Colonic mucosa (tissue), 4 donors: ENCODE data around the gene GJA9. TPM values are rescaled to one million over a fixed set of nuclear protein-coding genes. Genes with fewer than 3 reads are reported as not detected.

Source experiments
- DNase-seq: peaks from one replicate; pipeline ENCODE4 v3.0.0-alpha.2; 2020
- H3K27ac ChIP-seq: fragments of 200-600 bp; one replicate; pipeline ENCODE4 v1.8.0; 2021
- H3K27me3 ChIP-seq: fragments of 200-600 bp; one replicate; pipeline ENCODE4 v1.8.0; 2021
- H3K36me3 ChIP-seq: fragments of 200-600 bp; one replicate; pipeline ENCODE4 v1.8.0; 2021
- H3K4me1 ChIP-seq: fragments of 200-600 bp; one replicate; pipeline ENCODE4 v1.8.0; 2021; ENCODE audit warnings: mild to moderate bottlenecking
- H3K4me3 ChIP-seq: fragments of 200-600 bp; one replicate; pipeline ENCODE4 v1.8.0; 2021
- H3K9ac ChIP-seq, 2 donors: one replicate each; pipeline ENCODE4 v1.7.0; 2013; ENCODE audit warnings: control low read depth in 2 of 2, low read depth in 2 of 2, low read length in 2 of 2
- H3K9me3 ChIP-seq: fragments of 200-600 bp; one replicate; pipeline ENCODE4 v1.8.0; 2021
- CTCF ChIP-seq: fragments of 200-600 bp; IDR thresholded peaks from one replicate; pipeline ENCODE4 v1.8.0; 2022; ENCODE audit warnings: antibody characterized with exemption, mild to moderate bottlenecking
- intact Hi-C: fragments of 100-400 bp; cut with DNase I; formaldehyde crosslinking; loops from one replicate; pipeline ENCODE4 v1.14.1; 2022
- total RNA-seq, 2 donors: library from RNA; stranded (reverse); fragmentation: NEBNext Ultra II Directional in 1 of 2; extraction: Animal tissue kit (Norgen Biotek cat#: 25700) in 1 of 2; gene quantifications; one replicate each; pipeline ENCODE4 v1.2.1, GENCODE V29; 2021
- donor health status: healthy.
- donor health status: DM: no; HTN: no; CAD: no.
- donor health status: DM: no; HTN: no; CAD: no.

GJA9 gene
- total RNA-seq, 2 donors from 2014 or later: 0.88 to 1.7 TPM

DNA sequence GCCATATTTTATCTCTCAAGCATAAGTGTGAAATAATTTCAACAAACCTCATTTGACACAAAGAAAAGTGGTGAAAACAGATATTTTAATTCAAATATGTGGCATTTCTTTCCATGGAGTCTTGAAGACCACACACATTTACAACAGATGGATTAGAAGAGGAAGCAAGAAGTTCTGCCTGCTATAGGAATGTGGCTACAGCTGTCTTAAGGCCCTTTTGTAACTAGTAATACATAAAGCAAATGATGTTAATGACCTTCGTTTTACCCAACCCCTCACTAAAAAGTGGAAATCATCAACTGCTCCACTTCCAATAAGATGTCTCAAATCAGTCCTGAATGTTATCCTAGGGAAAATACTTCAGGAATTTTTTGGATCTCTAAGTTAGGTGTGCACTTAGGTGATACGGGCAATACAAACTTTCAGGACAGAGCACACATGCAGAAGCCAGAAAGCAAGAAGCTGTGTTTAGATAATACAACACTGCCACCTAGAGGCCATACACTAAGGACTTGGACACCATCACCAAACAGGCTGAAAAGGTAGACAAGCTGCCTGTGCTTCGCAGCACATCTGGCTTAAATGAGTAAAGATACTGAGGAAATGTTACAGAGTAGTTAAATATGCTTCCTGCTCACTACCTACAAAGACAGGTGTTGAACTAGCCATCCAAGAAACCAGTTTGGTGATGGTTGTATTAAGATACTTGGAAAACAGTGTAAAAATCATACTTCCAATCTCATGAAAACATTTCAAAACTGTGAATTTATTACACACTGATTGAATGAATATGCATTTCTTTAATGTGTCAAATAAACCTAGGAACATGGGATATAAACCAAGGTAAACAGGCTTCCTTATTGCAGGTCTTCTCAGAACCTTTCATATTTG, 46.2 kb downstream of the GJA9 start:
- peaks cover 6% of the 10 kb centered on the region for H3K36me3 ChIP-seq
- no peak overlapping the region for H3K9ac ChIP-seq
- peak; percentile 64 for DNase-seq
- TF ChIP-seq CTCF: peak; percentile 76
- no peaks in the 10 kb centered on the region for H3K4me1 ChIP-seq
- H3K9me3 ChIP-seq: no peaks in the 10 kb centered on the region
- H3K27me3 ChIP-seq: no peaks in the 10 kb centered on the region
- intact Hi-C loops: loop anchor here (5.0 kb wide), 2 partner anchors 228 to 793 kb away; no protein-coding TSS in a partner anchor
- no peak overlapping the region for H3K4me3 ChIP-seq
- no peak overlapping the region for H3K27ac ChIP-seq

DNA sequence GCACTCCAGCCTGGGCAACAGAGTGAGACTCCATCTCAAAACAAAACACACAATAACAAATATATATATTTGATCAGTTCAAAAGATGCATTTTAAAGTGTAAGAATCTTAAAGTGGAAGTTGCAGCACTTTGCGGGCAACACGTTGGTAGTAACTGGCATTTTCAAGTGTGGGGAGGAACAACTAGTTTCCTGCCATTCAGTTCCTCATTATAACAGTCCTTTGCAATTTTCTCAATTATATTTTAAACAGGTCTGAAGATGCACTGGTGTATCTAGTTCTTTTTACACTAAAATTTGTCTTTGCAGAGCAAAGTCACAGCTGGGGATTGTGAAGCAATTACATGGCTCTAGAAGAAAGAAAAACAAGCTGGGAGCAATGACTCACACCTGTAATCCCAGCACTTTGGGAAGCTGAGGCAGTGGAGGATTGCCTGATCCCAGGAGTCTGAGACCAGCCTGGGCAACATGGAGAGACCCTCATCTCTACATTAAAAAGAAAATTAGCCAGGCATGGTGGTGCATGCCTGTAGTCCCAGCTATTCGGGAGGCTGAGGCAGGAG, 47.1 kb downstream of the GJA9 start:
- Histone ChIP-seq H3K9ac (no peak overlapping the region), H3K4me1 (no peaks in the 10 kb centered on the region), H3K36me3 (peaks cover 1% of the 10 kb centered on the region), H3K4me3 (no peak overlapping the region), H3K27me3 (no peaks in the 10 kb centered on the region), H3K9me3 (no peaks in the 10 kb centered on the region), H3K27ac (no peak overlapping the region)
- no peak for TF ChIP-seq CTCF
- no peak for DNase-seq
- intact Hi-C loops: no loop called here

- Histone ChIP-seq H3K27me3 (no peaks in the 10 kb centered on the region), H3K4me3 (no peak overlapping the region), H3K27ac (no peak overlapping the region), H3K4me1 (no peaks in the 10 kb centered on the region), H3K36me3 (no peaks in the 10 kb centered on the region), H3K9me3 (no peaks in the 10 kb centered on the region), H3K9ac (no peak overlapping the region)
- no peak for DNase-seq
- intact Hi-C loops: no loop called here
- TF ChIP-seq CTCF: no peak
These were observed 48.2 kb downstream of the GJA9 start for GRCh38 chr1:38833146-38833545.

GRCh38 chr1:38832370-38832734, 49.0 kb downstream of the GJA9 start:
- no peaks in the 10 kb centered on the region for H3K27me3 ChIP-seq
- DNase-seq: no peak
- no peak for TF ChIP-seq CTCF
- no peak overlapping the region for H3K9ac ChIP-seq
- no peak overlapping the region for H3K27ac ChIP-seq
- H3K36me3 ChIP-seq: no peaks in the 10 kb centered on the region
- no peak overlapping the region for H3K4me3 ChIP-seq
- intact Hi-C loops: no loop called here
- no peaks in the 10 kb centered on the region for H3K4me1 ChIP-seq
- H3K9me3 ChIP-seq: no peaks in the 10 kb centered on the region

- DNase-seq: no peak
- Histone ChIP-seq H3K9me3 (no peaks in the 10 kb centered on the region), H3K9ac (no peak overlapping the region), H3K27me3 (no peaks in the 10 kb centered on the region), H3K36me3 (no peaks in the 10 kb centered on the region), H3K4me3 (no peak overlapping the region), H3K27ac (no peak overlapping the region), H3K4me1 (no peaks in the 10 kb centered on the region)
- TF ChIP-seq CTCF: no peak
- intact Hi-C loops: no loop called here
These were observed 49.5 kb downstream of the GJA9 start for GRCh38 chr1:38831731-38832369.
